Measurements from ENCODE around the gene CIDEC.

Gene CIDEC

DNA sequence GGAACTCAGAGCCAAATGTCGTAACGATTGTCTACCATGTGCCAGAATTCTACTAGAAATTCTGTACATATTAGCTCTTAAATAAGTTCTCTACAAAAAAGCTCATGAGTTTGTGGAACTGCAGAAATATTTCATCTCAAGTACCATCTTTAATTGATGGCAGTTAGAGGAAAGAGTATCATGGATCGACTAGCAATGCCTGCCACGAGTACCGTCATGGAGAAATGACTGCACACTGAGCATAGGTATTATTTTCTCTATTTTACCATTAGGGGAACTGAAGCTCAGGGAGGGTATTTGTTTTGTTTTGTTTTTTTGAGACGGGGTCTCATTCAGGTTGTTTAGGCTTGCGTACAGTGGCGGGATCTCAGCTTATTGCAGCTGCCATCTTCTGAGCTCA, 39.0 kb downstream of the CIDEC start:
- no peak for DNase-seq

DNA sequence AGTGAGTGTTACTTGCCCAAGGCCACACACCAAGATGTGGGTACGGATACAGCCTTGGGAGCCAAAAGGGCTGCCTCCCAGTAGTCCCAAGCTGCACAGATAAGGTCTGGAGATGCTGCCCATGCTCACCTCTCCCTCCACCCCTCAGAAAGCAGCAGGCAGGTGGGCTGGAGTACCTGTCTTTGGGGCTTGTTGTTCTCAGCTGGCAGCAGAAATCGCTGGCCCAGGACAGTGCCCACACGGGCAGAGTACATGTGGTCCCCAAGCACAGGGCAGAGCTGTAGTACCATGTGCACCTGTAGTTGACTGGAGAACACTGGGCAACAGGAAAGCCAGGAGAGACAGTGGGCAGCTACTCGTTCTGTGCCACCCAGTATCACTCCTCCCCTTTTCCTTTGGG, 41.2 kb downstream of the CIDEC start:
- DNase-seq, result no peak

DNA sequence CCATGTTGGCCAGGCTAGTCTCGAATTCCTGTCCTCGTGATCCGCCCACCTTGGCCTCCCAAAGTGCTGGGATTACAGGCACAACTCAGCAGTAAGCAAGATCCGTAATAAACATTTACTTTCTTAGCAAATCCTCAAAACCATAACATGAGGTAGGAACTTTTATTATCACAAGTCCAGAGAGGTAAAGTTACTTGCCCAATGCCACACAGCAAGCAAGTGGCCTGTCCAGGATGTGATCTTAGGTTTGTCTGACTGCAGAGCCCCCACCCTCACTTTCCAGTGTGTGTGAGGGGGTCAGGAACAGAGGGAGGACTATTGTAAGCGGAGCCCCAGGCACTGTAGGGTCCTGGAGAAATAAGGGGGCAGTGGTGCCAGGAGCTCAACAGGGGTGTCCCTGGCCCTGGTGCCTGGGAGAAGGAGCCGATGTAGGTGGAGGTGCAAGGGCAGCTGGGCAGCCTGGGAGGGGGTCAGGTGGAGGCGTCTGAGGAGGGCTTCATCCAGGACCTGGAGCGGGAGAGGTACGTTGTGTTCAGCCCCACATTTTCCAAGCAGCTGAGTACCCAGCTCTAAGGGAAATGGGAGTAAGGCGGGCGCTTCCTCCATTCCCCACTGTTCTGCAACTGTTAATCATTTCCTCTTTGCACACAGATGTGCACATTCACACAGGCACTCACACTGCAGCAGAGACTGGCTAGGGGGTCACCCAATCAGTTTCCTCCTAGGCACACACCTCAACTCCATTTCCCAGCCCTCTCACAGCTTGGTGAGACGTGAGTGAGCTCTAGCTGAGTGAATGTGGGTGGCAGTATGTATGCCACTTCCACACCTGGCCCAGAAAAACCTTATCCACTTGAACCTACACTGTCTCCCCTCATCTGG, 42.1 kb downstream of the CIDEC start:
- DNase-seq, result no peak

GRCh38 chr3:9834520-9835380, 45.3 kb downstream of the CIDEC start:
- DNase-seq, result no peak

DNA sequence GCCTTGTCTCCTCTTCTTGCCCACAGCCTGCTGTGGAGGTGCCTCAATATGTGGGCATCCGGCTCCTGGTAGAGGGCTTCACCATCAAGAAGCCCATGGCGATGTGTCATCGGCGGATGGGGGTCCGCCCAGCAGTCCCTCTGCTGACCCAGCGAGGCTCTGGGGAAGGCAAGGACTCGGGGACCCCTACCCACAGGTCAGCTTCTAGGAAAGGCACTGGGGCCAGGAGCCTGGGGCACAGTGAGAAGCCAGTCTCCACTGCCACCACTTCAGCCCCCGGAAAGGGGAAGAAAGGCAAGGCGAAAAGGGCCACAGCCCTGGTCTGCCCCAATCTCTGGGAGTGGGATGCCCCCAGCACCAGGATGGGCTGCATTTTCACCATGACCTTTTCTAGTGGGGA, 47.0 kb downstream of the CIDEC start:
- DNase-seq, result no peak

DNA sequence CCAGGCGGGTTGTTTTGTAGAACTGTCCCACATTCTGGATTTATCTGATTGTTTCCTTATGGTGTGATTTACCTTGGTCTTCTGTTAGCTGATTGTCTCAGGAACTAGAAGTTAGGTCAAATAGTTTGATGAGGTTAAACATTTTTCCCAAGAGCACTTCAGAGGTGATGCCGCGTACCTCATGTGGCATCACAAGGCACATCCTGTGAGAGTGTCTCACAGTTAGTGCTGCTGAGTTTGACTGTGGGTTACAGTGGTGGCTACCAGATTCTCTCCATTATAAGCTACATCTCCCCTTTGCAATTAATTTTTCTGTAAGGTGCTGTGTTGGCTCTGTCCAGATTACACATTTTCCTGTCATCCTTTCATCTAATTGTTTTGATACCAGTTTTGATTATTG, 48.8 kb downstream of the CIDEC start:
- no peak for DNase-seq

DNA sequence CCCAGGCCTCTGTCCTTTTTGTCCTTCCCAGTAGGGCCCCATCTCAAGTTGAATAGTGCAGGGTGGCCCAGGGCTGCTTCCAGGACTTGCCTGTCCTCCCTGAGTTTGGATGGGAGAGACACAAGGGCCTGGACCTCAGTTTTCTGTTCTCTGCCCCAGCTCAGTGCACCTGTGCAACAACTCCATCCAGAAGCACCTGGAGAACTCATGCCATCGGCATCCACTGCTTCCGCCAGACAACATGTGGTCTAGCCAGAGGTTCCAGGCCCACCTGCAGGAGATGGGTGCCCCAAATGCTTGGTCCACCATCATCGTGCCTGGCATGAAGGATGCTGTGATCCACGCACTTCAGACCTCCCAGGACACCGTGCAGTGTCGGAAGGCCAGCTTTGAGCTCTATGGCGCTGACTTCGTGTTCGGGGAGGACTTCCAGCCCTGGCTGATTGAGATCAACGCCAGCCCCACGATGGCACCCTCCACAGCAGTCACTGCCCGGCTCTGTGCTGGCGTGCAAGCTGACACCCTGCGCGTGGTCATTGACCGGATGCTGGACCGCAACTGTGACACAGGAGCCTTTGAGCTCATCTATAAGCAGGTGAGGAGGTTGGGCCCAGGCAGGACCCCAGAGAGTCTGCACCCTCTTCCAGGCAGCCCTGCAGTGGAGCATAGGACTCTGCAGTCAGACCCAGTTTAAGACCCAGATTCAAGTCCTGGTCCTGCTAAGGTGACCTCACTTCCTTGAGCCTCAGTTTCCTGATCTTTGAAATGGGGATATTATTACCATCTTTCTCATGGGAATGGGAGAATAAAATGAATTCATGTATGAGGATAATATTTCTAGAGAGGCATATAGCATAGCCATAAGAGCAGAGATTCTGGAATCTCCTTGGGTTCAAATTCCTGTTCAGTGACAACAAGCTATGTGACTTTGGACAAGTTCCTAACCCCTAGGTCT, 51.0 kb downstream of the CIDEC start:
- DNase-seq, result no peak

DNA sequence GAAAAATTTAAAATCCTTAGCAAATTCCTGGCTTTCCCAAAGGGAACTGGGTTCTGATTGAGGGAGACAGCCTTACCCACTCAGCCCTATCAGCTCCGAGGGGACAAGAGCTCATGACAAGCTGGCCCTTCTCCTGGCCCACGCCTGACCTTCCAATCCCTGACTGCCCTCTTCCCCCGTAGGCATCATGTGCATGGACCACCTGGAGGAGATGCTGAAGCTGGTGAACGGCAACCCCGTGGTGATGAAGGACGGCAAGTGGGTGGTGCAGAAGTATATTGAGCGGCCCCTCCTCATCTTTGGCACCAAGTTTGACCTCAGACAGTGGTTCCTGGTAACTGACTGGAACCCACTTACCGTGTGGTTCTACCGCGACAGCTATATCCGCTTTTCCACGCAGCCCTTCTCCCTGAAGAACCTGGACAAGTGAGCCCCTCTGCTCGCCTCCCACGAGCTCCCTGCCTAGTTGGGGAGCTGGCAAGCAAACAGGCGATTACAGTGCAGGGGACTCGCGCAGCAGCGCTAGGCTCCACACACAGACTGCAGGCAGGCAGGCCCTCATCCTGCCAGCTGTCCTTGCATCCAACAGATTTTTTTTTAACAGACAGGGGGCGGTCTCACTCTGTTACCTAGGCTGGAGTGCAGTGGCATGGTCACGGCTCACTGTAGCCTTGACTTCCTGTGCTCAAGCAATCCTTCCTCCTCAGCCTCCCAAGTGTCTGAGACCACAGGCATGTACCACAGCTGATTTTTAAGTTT, 53.1 kb downstream of the CIDEC start:
- no peak for DNase-seq

DNA sequence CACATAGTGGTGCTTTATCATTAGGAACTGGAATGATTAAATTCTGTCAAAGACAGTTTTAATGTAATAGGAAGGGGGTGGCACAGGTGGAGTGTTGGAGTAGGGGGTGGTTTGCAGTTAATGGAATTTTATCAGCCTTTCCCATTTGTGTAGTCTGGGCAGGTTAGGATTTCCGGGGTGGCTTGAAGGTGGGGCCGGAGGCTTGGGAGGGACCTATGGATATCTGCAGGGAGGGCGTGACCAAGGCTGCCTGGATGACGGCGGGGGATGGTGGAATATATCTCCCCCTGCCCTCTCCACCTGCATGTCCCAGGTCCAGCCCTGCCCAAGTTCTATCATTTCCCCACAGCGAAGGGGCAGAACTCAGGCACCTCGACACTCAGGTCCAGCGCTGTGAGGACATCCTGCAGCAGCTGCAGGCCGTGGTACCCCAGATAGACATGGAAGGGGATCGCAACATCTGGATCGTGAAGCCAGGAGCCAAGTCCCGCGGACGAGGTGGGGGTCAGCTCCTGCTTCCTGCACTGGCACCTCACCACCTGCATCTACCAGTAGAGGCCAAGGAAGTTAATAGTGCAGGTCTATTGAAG, 54.5 kb downstream of the CIDEC start:
- no peak for DNase-seq

- DNase-seq, result peak; percentile 10
Observed at GRCh38 chr3:9820946-9821345, 59.1 kb downstream of the CIDEC start.

DNA sequence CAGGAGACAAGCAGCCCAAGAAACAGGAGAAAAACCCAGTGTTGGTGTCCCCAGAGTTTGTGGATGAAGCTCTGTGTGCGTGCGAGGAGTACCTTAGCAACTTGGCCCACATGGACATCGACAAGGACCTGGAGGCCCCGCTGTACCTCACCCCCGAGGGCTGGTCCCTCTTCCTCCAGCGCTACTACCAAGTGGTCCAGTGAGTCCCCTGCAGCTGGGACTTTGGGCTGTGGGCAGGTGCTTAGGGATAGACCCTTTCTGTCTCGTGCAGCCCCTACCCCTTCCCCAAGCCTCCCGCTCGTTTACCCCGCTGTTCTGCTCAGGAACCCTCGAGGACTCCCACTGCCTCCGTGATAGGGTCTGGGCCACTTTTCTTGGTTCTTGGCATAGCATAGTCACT, 59.5 kb downstream of the CIDEC start:
- no peak for DNase-seq

GRCh38 chr3:9818666-9819335, 61.3 kb downstream of the CIDEC start:
- no peak for DNase-seq

DNA sequence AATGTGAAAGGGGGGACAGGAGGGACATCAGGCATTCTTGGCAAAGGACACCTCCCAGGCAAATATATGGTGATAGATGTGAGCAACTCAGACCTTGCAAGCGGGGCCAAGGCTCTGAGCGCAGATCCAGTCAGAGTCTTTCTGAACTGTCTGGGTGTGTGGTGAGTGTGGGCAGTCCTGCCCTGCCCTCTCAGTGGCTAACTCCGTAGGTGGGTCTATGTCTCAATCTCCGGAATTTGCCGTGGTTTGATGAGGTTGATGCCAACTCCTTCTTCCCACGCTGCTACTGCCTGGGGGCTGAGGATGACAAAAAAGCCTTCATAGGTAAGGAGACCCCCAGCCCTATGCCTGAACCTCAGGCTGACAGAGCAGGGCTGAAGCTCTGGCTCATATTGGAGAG, 62.6 kb downstream of the CIDEC start:
- no peak for DNase-seq

Data from amniotic stem cell (primary cell).